ENCODE data around the gene FGF12.

Gene FGF12

DNA sequence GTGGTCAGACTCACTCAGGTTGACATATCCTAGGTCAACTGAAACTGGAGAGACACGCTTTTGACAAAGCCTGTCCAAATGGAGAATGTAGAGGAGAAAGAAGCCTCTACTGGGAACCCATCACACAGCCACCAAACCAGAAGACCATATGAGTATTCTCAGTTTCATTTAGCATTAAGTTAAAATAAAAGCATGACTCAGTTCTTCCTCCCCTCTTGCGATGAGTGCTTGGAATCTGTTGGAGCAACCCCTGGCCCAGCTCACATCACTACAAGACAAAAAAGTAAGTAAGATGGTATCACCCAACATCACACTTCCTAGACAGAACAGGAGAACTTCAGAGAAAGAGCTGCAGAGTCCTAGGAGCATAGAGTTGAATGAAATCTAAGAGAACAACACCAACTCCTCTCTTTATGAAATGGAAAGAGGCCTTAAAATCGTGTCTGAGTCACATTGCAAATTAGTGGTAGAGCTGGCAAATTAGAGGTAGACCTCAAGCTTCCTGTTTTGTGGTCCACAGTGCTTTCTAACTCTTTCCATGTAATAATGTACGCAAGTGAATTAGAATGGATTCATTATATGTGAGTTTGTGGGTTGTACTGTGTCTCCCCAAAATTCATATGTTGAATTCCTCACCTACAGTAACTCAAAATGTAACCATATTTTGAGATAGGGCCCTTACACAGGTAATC is 51.2 kb downstream of the FGF12 start:
- no peak for DNase-seq

DNA sequence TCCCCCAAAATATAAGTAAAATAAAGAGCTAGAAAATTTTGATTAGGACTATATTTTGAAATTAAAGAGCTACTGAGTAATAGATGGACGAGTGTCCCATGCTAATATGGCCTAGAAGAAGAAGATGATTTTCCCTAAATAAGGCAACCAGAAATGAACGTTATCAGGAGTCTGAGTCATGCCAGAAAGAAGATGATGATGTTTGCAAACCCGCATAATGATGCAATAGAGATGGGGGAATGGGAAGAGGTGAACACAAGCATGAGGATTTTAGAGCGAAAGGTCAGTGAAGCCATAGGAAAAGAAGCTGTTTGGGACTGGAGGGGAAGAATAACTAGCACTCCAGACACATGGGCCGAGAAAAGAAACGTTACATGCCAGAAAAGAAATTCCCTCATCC is 71.7 kb downstream of the FGF12 start:
- no peak for DNase-seq

DNA sequence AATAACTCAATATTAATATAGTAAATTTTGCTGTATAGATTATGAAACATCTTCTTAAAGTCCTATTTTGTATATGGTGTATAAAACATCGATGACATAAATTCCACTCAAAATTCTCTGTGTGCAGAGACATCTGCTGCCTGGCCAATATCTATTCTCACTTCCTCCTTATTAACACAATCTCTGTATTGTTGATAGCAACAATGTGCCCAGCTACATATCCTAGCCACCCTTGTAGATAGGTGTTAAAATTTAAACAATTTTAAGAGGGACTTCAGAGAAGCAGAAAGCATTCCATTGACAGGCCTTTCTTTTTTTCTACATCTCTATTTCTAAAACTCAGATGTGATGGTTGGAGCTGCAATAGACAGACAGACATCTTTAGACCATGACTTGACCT is 72.3 kb downstream of the FGF12 start:
- no peak for DNase-seq

DNA sequence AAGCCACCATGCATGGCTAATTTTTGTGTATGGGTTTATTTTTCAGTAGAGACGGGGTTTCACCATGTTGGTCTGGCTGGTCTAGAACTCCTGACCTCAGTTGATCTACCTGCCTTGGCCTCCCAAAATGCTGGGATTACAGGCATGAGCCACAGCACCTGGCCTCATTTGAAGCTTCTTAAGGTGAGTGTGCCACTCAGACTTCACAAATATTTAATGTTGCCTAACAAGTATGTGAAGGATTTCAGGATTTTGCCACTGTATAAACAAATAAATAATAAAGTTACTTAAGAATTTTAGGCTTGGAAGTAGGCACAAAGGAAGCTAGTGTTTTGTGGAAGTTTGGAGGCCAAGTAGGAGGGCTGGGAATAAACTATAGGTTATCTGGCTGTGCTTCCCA is 73.5 kb downstream of the FGF12 start:
- no peak for DNase-seq

DNA sequence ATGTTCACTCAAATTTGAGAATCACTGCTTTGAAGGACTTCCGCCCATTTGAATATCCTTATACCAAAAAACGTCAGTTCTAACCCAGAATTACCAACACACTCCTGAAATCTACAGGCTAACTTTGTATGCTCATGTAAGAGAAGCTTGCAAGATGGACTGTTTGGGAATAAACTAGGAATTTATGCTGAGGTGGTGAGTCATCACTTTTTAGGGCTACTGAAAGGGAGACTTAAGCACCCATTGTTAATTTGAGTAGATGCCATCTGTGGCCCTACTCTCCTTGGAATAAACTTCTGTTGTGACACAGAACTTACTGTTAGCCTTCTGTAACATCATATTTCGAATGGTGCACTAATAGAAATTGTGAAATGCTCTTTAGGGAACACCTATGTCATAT is 74.6 kb downstream of the FGF12 start:
- no peak for DNase-seq

DNA sequence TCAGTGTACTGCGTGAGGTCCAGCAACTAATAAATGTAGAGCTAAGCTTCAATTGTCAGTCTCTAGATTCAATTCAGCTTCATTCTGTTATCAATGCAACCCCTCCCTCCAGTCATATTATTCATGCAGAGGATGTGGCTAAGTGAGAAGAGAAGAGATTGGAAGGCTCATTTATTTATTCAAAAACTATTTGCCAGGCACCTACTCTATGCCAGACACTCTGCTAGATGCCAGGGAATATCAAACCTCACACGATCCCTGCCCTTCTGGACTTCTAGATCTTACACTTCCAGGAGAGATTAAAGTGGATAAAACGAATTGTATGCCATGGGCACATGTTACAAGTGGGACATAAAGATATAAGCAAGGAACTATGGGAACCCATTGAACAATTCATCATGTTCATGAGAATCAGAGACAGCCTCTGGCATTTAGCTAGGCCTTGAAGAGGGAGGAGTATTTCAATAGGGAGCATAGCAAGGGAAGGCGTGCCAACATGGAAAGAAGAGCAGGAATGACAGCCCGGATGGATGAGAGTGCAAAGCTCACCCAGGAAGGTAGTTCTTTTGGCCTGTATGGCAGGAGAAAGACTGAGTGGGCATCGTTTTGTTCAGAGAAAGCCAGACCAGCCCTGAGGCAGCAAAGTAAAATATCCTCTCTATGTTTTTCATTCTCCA is 75.4 kb downstream of the FGF12 start:
- DNase-seq = no peak

DNA sequence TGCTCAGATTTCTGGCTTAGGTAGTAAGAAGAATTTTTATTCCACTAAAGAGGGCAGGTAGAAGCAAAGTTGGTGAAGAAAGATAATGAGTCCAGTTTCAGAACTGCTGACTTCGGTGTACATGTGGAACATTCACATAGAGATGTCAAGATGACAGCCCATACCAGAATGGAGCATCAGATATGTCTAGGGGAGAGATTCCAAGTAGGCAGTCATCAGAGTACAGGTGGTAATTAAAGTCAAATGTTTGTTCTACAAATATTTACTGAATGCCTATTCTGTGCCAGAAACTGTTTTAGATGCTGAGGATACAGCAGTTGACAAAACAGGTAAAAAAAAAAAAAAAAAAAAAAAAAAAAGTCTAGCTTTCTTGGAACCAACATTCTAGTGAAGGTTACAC is 81.9 kb downstream of the FGF12 start:
- no peak for DNase-seq

DNA sequence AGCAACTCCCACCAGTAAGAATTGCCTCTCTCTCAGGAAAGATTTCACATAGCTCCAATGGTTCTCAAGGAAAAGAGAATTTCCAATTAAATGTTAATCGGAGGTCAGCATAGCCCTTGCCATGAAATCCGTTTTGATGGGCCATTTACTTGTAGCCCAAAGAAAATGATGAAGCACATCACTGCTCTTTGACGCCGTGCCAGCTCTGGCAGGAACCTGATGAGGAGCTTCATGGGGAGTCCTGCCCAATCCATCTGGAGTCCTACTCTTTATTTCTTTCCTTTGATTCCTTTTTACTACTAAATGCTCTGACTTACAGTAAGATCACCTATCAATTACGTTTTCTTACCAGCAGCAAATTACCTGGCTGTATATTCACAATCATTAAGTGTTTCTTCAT is 84.7 kb downstream of the FGF12 start:
- no peak for DNase-seq

DNA sequence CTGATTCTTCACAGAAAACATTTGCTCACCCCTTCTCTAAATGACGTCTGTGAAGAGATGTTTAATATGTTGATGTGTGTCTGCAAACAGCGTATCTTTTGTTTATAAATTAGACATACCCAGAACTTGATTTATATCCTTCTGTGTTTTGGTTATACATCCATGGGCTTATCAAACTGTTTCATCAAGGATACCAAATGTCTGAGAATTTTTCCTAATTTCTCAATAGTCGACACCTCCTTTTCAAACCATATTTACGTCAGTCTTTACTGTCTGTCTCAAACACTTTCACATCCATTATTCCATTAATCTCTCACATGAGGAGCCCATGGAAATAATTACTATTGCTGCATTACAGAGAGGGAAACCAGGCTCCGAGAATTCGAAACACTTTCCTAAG is 85.4 kb downstream of the FGF12 start:
- DNase-seq = no peak

DNA sequence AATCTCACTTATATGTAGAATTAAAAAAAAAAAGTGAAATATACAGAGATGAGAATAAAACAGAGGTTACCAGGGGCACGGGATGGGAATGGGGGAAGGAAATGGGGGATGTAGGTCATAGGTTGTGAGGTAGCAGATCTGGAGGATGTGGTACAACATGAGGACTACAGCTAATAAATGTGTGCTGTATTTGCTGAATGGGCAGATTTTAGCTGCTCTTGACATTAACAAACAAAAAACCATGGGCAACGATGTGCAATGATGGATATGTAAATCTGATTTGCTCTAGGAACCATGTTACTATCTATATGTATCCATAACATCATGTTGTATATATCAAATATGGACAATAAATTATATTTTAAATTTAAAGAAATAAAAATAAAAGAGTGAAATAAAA is 87.4 kb downstream of the FGF12 start:
- DNase-seq = no peak

DNA sequence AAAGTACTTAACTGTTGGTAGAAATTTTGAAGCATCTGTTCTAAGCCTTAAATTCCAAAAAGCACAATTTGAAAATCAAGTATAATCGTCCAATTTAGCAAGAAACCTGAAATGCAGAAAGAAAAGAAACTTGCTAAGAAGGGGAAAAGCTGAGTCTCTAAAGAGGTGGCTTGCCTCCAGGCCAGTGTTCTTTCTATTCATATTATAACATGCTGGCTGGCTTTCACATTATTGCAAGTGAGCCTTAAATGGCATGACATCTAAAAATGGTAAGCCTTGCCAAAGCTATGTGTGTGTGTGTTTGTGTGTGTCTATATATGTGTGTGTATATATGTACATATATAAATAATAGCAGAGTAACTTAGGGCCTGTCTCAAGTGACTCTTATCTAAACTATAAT is 89.5 kb downstream of the FGF12 start:
- no peak for DNase-seq

DNA sequence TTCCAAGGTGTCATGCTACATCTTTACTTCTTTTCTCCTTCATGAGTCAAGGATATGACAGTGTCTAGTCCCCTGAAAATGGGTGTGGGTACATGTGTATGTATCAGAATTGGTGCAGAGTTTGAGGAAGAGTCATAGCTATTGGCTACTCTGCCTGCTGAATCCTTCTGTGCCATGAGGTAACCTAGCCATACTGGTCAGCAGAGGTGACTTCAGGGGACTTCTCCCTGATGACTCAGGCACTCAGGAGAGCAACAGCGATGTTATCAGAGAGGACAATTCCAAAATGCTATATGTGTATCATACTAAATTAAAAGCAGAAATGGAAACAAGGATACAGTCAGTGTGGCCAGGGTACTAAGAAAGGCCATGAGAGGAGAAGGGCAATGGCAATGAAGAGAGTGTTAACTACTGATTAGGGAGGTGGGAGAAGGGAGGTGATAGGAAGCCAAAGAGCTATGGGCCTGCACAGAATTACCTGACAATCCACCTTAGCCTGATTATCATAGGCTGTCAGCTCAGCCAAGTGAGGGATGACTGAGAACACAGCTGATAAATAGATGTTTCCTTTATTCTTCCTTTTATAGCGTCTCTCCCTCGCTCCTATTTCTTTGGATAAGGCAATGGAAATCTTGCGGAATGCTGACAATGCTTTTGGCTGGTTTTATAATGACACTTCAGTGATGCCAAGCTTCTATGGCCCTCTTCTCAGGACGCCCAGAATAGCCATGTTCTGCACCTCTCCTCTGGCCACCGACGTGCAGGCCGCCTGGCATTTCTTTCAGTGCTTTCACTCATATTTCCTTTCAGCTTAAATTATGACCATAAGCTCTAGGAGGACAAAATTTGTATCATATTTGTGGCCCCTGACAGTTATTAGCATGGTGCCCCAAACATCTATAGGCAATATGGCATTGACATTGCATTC is 90.6 kb downstream of the FGF12 start:
- DNase-seq = no peak

DNA sequence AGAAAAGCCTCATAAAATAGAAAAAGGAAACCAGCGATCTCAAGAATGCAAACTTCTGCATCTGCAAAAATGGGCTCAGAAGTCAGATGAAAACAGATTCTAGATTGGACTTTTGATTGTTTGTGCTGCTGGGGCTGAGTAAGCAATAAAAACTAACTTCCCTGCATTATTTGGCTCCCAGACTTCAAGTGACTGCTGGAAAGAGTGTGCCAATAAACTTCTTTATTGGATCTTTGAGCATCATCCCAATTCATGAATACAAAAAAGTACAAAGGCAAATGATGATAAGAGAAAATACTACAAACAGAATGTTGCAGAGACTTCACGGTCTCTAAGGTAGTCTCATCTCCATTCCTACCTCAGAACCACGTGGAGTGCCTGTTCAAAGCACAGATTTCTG is 97.9 kb downstream of the FGF12 start:
- no peak for DNase-seq

DNA sequence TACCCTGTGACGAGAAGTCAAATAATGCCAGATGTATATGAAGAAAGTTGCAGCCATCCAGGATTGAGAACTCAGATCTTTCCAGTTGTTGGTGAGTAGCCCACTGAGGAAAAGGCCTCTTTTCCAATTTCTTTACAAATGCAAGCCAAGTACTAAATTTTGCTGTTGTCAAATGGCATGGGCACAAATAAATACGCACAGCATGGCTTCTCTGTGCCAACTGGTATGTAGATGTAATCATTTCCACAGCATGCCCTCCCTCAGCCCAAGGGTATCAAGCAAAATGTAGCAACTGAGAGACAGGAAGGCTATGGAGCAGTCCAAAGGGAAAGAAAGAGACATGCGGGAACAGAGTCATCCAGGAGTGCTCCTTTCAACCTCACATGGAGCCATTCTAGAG is 105.4 kb downstream of the FGF12 start:
- no peak for DNase-seq

DNA sequence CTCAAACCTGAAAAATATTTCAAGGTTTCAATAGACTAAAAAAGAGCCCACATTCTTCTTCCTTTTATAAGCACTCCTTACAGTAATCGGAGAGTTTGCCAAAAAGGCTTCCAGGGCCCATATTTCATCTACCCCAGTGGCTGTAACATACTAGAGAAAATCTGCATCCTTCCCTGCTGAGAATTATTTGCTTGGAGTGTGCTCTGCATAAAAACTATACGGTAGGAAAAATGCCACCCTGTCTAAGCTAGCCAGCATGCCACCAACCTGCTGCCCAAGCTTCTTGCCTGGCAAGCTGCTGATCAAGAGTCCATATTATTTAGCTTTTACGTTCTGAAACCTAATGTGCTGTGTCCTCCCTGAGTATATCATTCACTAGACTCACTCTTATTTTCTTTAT is 107.1 kb downstream of the FGF12 start:
- DNase-seq = no peak

DNA sequence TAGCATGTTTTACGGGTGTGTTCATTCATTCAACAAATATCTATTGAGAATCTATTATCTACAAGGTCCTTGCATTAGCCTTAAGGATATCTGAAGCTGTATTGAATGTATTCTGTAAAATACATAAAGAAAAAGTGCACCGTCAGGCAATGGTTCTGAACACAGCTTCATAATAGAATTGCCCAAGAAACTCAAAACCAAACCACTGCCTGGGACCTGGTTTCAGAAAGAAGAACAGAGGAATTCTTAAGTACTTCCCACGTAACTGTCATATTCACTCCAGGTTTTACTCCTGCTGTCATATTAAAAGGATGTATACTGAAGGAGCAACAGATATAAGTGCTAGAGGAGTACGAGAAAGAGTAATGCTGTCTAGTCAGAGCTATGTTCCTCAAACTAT is 115.9 kb downstream of the FGF12 start:
- no peak for DNase-seq

DNA sequence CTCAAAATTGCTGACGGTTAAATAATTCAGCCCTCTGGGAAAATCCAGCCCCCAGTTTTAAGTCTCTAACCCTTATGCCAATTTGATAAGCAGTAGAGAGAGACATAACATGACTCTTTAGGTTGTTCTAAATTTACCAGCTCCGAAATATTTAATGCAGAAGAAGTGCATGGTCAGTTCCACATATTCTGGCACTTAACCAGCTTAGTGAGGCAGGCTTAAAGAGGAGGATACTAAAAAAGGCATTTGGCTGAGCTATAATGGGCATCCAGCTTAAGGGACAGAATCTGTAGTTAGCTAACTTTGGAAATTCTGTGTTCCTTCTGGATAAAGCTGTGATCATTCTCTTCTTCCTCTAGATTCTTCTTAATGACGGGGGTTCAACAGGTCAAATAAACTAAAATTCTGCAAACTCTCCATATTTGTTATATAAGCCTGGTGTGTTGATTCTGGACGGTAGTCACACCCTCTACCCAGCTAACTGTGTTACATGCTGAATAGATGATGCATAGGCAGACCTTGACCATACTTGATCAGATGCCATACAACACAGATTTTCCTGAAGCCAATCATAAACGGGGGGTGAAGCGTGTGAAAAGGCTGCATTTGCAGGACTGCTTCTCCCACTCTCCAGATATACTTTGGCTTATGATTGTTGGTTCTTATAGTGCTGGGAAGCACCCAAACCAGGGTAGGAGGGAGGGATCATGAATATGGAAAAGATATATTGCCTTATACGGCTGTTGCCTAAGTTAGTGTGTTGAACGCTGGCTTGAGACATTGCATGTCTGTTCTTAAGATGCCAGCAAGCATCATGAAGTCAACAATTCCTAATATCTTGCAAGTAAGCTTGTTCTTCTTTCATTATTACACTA is 118.4 kb downstream of the FGF12 start:
- no peak for DNase-seq

DNA sequence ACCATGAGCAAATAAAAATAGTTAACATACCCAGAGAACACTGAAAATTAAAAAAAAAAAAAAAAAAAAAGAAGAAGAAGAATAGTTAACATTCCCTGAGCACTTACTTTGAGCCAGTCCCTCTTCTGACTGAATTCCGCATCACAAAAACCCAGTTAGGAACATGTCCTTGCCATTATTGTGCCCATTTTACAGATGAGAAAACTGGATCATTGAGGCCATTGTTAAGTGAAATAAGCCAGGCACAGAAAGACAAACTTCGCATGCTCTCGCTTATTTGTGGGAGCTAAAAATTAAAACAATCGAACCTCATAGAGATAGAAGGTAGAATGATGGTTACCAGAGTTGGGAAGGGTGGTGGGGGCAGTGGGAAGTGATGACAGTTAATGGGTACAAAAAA is 119.5 kb downstream of the FGF12 start:
- no peak for DNase-seq

DNA sequence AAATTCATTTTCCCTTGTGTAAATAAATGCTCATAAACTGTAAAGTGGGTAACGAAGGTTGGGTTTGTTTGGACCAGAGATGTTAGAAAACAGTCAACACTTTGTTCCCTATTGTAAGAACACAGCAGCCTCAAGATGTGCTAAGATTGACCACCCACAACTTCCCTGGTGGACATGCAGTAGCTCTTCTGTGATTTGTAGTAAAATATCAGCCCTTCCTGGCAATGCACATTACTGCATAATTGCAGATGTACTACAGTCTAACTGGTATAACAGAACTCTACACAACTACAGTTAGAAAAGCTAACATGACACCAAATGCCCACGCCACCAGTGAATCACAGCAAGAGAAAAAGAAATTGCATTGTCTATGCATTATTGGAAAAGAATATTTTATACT is 129.4 kb downstream of the FGF12 start:
- no peak for DNase-seq

DNA sequence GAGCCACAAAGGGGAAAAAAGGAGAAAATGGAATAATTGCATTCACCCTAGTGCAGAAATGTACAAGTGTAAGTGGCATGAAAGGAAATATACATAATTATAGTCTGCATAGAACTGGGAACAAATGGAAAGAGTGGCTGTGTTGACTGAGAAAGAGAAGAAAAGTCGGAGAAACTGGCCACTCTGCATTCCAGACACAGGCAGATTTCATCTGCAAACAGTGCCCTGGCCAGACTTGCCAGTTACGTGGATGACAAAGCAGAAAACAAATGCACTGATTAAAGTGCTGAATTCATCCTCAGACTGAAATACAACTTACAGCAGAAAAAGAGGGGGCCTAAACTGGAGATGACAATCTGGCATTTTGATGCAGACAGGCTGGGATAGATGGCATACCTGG is 129.8 kb downstream of the FGF12 start:
- no peak for DNase-seq

DNA sequence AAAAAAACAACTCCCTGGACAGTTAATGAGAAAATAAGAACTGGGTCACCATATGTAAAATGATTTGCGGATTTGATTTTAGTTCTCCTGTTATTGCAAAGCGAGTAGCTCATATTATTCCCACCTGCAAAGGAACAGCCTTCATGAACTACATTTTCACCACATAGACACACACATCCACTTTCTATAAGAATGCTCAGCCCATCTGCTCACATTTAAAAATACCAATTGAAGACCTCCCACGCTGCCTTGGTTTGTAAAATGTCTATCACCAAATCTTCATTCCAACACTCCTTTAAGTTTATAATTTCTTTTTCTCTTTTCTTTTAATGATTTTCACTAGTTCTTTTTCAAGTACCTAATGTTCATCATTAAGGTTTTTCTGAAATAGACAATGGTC is 148.6 kb downstream of the FGF12 start:
- no peak for DNase-seq

DNA sequence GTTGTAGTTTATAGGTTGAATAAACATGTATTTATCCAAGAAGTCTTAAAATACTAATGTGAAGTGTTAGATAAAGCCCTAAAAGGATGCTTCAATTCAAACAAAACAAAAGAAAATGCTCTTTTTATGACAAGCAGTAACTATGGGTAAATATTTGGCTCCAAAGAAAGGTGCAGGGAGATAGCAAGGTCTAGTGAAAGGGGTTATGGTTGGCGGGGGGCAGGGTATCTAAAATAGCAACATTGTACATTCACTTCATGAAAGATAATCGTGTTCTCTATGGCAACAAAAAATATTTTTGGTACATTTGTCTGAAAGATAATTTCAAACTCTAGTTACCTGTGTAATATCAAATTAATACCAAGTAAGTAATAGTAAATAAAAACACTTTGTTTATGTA is 149.5 kb downstream of the FGF12 start:
- no peak for DNase-seq

DNA sequence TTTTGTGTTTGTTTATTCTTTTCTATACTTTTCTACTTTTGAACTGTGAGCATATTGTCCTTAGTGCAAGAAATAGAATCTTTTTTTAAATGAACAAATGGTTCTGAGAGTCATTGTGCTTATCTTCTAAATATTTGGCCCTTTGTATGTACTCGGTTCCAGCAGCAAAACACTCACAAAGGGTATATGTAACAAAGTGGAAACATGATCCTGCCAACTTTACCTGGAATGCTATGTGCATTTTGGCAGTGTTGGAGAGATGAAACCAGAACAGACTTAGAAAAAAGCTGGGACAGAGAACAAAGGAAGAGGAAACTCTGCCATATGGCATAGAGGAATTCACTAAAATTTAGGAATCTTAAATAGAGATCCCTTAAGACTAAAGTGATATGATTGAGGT is 150.1 kb downstream of the FGF12 start:
- no peak for DNase-seq
